MCF 10A (cell line): Measurements from ENCODE around the gene UBE3A. TPM values are rescaled to one million over a fixed set of nuclear protein-coding genes. Genes with fewer than 3 reads are reported as not detected.

ENCODE experiments used
- BruUV-seq: library from RNA; stranded (reverse); fragments of 400-500 nt; replicated peaks from 2 replicates; lab custom pipeline; 2021; lab: Mats Ljungman, UMichigan
- CTCF ChIA-PET: fragments of 300-600 bp; sonication (Branson Sonifier 250); formaldehyde crosslinking; extraction: SDS; loops from one replicate; lab custom pipeline; 2021; ENCODE audit warnings: antibody characterized with exemption, inconsistent platforms; lab: Yijun Ruan, JAX
- POLR2A ChIA-PET: fragments of 300-600, 350-650 bp; sonication (Branson Sonifier 250); formaldehyde crosslinking; extraction: SDS; loops from one replicate; lab custom pipeline; 2020; ENCODE audit warnings: antibody characterized with exemption, inconsistent platforms; lab: Yijun Ruan, JAX
- DNase-seq: peaks from one replicate; pipeline ENCODE4 v3.0.0-alpha.2; 2018; ENCODE audit not compliant: unreplicated experiment
- H3K27ac Mint-ChIP-seq: one replicate; pipeline ENCODE4 v1.8.0; 2022; ENCODE audit warnings: mild to moderate bottlenecking, low read depth, mixed read lengths; ENCODE audit not compliant: unreplicated experiment
- H3K27me3 Mint-ChIP-seq: one replicate; pipeline ENCODE4 v1.8.0; 2022; ENCODE audit warnings: mixed read lengths; ENCODE audit not compliant: insufficient read depth, unreplicated experiment
- H3K36me3 Mint-ChIP-seq: one replicate; pipeline ENCODE4 v1.8.0; 2022; ENCODE audit warnings: mild to moderate bottlenecking, moderate library complexity, mixed read lengths; ENCODE audit not compliant: insufficient read depth, unreplicated experiment
- H3K4me1 Mint-ChIP-seq: one replicate; pipeline ENCODE4 v1.8.0; 2022; ENCODE audit warnings: mixed read lengths; ENCODE audit not compliant: insufficient read depth, unreplicated experiment
- H3K4me3 Mint-ChIP-seq: one replicate; pipeline ENCODE4 v1.8.0; 2022; ENCODE audit warnings: mild to moderate bottlenecking, moderate library complexity, mixed read lengths; ENCODE audit not compliant: unreplicated experiment
- H3K9me3 Mint-ChIP-seq: one replicate; pipeline ENCODE4 v1.8.0; 2022; ENCODE audit warnings: mixed read lengths; ENCODE audit not compliant: unreplicated experiment
- intact Hi-C: fragments of 100-400 bp; cut with micrococcal nuclease; formaldehyde crosslinking; loops from 2 replicates; pipeline ENCODE4 v1.14.1; 2022
- total RNA-seq: library from RNA; stranded (reverse); gene quantifications from 2 replicates; pipeline ENCODE4 v1.2.3, GENCODE V29; 2022
- TF ChIP-seq, protein P1 (sequence below): fragments of 200-600 bp; IDR thresholded peaks from one replicate; pipeline ENCODE4 v1.8.0; 2022; ENCODE audit warnings: antibody characterized with exemption, mild to moderate bottlenecking; ENCODE audit not compliant: unreplicated experiment

The UBE3A gene
- total RNA-seq, 1 experiment from 2014 or later: 101 TPM

DNA sequence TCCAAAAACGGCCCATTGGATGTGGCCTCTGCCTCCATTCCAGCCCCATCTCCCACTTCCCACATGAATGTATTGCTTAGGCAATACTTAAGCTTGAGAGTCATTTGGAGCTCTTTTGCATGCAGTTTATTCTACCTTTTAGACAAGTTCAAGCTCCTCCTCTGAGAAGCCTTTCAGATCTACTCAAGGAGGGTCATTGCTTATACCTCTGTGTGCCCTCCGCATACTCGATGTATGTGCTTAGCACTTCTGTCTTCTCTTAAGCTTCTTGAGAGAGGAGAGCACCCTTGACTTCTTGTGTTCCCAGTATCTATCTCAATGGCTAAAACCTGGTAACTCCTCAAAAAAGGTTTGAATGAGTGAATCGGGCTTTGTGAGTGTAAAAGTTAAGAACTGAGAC lies 6.6 kb upstream of the UBE3A start:
- Mint-ChIP-seq H3K9me3 (peaks cover 6% of the 10 kb centered on the region), H3K4me1 (no peaks in the 10 kb centered on the region), H3K27ac (no peak overlapping the region), H3K4me3 (no peak overlapping the region), H3K36me3 (no peaks in the 10 kb centered on the region), H3K27me3 (no peaks in the 10 kb centered on the region)
- no TSS peak for BruUV-seq
- DNase-seq: no peak
- TF ChIP-seq, protein P1, sequence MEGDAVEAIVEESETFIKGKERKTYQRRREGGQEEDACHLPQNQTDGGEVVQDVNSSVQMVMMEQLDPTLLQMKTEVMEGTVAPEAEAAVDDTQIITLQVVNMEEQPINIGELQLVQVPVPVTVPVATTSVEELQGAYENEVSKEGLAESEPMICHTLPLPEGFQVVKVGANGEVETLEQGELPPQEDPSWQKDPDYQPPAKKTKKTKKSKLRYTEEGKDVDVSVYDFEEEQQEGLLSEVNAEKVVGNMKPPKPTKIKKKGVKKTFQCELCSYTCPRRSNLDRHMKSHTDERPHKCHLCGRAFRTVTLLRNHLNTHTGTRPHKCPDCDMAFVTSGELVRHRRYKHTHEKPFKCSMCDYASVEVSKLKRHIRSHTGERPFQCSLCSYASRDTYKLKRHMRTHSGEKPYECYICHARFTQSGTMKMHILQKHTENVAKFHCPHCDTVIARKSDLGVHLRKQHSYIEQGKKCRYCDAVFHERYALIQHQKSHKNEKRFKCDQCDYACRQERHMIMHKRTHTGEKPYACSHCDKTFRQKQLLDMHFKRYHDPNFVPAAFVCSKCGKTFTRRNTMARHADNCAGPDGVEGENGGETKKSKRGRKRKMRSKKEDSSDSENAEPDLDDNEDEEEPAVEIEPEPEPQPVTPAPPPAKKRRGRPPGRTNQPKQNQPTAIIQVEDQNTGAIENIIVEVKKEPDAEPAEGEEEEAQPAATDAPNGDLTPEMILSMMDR: no peak
- CTCF ChIA-PET: interaction anchor here (1.2 kb wide), 1 partner anchor 57 kb away, joined by 4 read pairs; no protein-coding TSS in a partner anchor
- POLR2A ChIA-PET: interaction anchor here (0.6 kb wide), 1 partner anchor 57 kb away, joined by 4 read pairs; no protein-coding TSS in a partner anchor
- intact Hi-C loops: no loop called here

DNA sequence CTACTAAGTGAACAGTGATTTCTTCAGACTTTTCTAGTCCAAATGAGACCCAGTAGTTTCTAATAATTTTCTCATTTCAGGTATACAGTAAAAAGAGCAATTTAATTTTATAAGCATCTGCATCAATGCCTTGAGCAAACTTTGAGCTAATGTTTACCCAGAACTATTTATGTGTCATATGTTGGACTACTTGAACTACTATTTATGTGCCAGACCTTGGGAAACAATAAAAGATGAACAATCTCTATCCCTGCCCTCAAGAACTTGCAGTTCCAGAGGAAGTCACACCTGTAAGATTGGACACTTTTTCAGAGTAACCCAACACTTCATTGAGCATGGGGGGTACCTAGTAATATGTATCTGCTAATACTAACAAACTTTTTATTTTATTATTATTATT lies 2.3 kb upstream of the UBE3A start:
- Mint-ChIP-seq H3K4me1 (peaks cover 5% of the 10 kb centered on the region), H3K27ac (no peak overlapping the region), H3K4me3 (no peak overlapping the region), H3K9me3 (no peaks in the 10 kb centered on the region), H3K36me3 (no peaks in the 10 kb centered on the region), H3K27me3 (no peaks in the 10 kb centered on the region)
- intact Hi-C loops: no loop called here
- ChIA-PET POLR2A (interaction anchor here (0.9 kb wide), 1 partner anchor 26 kb away, joined by 3 read pairs; no protein-coding TSS in a partner anchor), CTCF (interaction anchor here (0.6 kb wide), 1 partner anchor 36 kb away, joined by 3 read pairs; no protein-coding TSS in a partner anchor)
- TF ChIP-seq, protein P1: no peak
- BruUV-seq: no TSS peak
- no peak for DNase-seq

DNA sequence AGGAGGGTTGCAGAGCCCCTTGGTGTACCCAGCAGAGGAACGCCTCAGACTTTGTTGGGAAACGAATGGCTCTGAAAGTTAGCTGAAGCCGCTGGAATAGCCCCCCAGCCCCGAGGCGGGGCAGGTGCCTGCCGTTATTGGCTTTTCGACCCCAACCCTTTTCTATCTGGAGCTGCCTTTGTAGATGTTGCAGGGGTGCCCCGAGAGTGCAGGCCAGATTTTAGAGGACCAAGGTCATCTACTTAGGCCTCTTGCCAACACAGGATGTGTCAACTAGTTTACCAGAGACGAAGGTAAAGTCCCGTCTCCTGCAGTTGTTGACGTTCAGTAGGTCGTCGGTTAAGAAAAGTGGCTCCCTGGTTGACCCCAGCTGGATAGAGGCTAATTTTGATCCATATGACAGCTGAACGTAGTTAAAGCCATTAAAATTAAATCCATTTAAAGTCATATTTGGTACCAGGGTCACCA lies 579 bp upstream of the UBE3A start:
- no peak for DNase-seq
- ChIA-PET CTCF (interaction anchor here (0.6 to 1.3 kb wide), 5 partner anchors 34 to 810 kb away, joined by 3 to 5 read pairs (median 3); no protein-coding TSS in a partner anchor), POLR2A (interaction anchor here (0.6 to 1.6 kb wide), 12 partner anchors 9 to 117 kb away, joined by 3 to 6 read pairs (median 4); no protein-coding TSS in a partner anchor)
- intact Hi-C loops: loop anchor here (5.0 kb wide), 2 partner anchors 92 to 482 kb away; no protein-coding TSS in a partner anchor
- Mint-ChIP-seq H3K9me3 (no peaks in the 10 kb centered on the region), H3K4me3 (peak overlapping the region; percentile 86), H3K27me3 (no peaks in the 10 kb centered on the region), H3K4me1 (peaks cover 6% of the 10 kb centered on the region), H3K36me3 (no peaks in the 10 kb centered on the region), H3K27ac (peak overlapping the region; percentile 95)
- TF ChIP-seq, protein P1: no peak
- TSS peak; percentile 85 for BruUV-seq

DNA sequence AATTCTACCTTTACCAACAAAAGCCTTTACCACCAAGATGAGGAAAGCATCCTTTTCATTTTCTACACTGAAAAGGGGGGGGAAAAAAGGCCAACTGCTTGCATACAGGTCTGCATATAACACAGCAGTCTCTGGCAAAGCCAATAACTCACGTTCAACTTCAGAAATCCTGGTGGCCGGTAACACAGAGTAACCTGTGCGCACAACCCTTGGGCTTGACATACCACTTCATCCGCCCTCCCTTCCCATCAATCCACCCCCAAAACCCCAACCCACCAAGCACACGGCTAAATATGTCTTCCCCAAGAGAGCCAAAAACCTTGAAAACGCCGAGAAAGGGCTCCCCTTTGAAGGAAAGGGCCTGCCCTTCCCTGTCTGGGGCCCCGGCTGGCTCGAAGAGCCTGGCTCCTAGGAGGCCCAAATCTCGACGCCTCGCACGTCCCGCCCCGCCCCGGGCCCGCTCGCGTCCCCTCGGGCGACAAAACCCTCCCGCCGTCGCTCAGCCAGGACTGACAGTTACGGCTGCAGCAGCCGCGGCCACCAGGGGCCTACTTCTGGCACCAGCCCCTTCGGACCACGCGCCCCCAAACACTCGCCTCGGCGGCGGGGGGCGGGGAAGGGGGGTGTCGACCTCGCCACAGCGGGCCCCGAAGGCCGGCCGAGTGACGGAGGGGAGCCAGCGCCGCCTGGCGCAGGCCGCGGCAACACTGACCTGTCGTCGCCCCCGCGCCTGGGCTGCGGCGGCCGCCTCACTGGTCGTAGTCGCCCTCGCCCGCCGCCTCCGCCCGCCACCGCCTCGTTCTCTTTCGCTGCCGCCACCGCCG lies 835 bp downstream of the UBE3A start:
- CTCF ChIA-PET: no interaction called here

More for the DNA sequence above, 835 bp downstream of the UBE3A start:
- Mint-ChIP-seq H3K36me3 (no peaks in the 10 kb centered on the region), H3K9me3 (no peaks in the 10 kb centered on the region), H3K4me1 (peaks cover 6% of the 10 kb centered on the region), H3K27ac (peak overlapping the region; percentile 95), H3K27me3 (no peaks in the 10 kb centered on the region), H3K4me3 (peak overlapping the region; percentile 86)
- BruUV-seq: no TSS peak
- intact Hi-C loops: loop anchor here (5.0 kb wide), 2 partner anchors 91 to 481 kb away; no protein-coding TSS in a partner anchor
- POLR2A ChIA-PET: no interaction called here
- TF ChIP-seq, protein P1: peak; percentile 37
- DNase-seq: peak; percentile 52
